GM10266 (cell line): ENCODE results near the gene MCU.

Experiments
- DNase-seq: peaks from one replicate; pipeline ENCODE4 v3.0.0; 2012; ENCODE audit errors: extremely low spot score
- TF ChIP-seq, protein P1 (sequence below): IDR thresholded peaks from 2 replicates; pipeline ENCODE4 v1.5.1; 2012; ENCODE audit warnings: mild to moderate bottlenecking, low read depth; ENCODE audit not compliant: control insufficient read depth, insufficient read depth; ENCODE audit errors: missing control alignments

Gene MCU

DNA sequence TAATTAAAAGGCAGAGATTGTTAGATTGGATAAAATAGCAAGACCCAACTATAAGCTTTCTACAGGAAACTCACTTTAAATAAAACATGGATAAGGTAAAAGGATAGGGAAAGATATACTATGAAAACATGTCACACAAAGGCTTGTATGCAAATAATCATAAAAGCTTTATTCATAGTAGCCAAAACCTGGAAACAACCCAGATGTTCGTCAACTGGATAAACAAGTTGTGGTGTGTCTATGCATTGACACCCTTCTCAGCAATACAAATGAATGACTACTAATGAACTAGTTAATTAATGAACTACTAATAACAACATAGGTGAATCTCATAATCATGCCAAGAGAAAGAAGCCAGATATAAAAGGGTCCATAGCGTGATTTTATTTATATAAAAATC is 163.8 kb downstream of the MCU start:
- no peak for DNase-seq
- TF ChIP-seq, protein P1, sequence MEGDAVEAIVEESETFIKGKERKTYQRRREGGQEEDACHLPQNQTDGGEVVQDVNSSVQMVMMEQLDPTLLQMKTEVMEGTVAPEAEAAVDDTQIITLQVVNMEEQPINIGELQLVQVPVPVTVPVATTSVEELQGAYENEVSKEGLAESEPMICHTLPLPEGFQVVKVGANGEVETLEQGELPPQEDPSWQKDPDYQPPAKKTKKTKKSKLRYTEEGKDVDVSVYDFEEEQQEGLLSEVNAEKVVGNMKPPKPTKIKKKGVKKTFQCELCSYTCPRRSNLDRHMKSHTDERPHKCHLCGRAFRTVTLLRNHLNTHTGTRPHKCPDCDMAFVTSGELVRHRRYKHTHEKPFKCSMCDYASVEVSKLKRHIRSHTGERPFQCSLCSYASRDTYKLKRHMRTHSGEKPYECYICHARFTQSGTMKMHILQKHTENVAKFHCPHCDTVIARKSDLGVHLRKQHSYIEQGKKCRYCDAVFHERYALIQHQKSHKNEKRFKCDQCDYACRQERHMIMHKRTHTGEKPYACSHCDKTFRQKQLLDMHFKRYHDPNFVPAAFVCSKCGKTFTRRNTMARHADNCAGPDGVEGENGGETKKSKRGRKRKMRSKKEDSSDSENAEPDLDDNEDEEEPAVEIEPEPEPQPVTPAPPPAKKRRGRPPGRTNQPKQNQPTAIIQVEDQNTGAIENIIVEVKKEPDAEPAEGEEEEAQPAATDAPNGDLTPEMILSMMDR, result no peak

DNA sequence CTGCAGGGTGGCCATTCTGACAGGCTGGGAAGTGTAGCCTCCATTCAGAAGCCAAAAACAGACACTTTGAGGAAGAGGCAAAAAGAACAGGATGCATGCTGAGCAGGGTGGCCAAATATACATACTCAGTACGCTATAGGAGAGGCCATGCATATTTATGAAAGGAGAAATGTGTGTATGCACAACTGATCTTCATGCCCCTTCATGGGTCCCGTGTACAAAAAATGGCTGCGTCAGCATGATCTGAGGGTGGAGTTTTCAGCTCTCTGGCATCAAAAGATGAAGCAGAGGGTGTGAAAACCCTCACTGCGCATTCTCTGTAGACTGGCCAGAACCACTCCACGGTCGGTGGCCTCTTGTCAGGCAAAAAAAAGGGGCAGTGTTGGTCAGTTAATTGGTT is 166.1 kb downstream of the MCU start:
- no peak for DNase-seq
- TF ChIP-seq, protein P1, result no peak

DNA sequence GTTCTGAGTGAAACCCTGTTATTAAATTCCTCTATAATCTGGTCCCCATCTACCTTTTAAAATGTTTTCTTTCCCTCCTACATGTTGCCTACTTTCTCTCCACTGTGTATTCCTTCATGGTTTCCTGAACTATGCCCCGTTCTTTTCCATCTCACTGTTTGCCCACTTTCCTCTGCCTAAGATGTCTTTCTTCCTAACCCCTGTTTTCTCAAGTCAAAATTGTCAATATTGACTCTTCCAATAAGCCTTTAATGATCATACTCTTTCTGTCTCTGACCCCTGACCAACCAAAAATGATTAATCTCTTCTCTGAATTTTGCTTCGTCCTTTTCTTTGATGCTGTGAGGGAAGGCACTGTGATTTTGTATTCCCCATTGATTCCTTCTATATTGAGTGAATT is 171.0 kb downstream of the MCU start:
- TF ChIP-seq, protein P1, result no peak
- DNase-seq, result no peak

DNA sequence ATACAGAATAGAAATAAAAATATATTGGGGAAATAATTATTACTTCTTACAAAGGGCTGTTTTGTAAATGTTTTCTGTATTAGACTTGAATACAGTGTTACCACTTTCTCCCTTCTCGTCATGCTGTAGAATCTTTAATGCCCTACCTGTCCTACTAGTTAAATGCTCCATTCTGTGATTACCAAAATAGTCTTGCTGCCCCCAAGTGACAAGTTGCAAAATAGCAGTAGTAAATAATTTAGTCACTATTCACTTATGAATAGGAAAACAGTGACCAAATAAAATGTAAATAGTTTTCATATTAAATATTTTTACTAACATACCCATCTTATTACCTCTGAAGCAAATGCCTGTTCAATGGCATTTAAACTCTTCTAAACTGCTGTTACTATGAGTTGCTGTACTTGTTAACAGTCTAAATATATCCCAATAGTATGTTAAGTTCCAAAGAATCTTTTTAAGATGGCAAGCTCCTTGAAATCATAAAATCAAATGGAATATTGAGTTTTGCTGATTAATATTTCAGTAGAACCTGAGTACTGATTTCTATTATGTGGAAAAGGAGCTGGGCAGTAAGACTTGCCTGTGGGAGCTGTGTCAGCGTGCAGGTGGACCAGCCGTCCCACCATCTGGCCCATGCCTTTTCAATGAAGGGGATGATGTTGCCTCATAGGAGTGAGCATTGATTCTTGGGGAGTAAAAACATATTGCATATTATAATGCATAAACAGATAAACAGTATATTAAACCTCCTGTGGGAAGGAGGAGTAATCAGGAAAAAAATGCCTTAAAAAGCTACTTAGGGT is 183.5 kb downstream of the MCU start:
- peak; percentile 18 for DNase-seq
- TF ChIP-seq, protein P1, result peak; percentile 50

DNA sequence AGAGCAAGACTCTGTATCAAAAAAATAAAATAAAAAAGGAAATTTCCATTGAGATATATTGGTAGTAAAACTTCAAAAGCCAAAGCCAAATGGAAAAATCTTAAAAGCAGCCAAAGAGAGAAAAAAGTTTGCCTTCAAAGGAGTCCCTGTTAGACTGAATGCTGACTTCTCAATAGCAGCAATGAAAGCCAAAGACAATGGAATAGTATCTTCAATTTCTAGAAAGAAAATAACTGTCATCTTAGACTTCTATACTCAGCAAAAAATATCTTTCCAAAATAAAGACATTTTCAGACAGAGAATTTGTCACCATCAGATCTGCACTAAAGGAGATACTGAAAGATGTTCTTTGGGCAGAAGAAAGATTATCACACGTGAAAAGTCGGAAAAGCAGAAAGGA is 187.3 kb downstream of the MCU start:
- DNase-seq, result no peak
- TF ChIP-seq, protein P1, result no peak

DNA sequence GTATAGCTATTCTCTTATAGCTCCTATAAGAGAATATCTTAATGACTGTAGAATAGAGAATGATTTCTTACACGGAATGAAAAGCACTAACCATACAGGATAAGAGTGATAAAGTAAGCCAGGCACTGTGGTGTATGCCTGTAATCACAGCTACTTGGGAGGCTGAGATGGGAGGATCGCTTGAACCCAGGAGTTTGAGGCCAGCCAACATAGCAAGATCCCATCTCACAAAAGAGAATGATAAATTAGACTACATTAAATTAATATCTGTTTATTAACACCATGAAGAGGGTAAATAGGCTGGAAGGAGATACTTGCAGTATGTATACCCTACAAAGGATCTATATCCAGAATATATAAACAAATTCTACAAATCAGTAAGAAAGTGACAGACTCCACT is 189.3 kb downstream of the MCU start:
- DNase-seq, result no peak
- TF ChIP-seq, protein P1, result no peak

DNA sequence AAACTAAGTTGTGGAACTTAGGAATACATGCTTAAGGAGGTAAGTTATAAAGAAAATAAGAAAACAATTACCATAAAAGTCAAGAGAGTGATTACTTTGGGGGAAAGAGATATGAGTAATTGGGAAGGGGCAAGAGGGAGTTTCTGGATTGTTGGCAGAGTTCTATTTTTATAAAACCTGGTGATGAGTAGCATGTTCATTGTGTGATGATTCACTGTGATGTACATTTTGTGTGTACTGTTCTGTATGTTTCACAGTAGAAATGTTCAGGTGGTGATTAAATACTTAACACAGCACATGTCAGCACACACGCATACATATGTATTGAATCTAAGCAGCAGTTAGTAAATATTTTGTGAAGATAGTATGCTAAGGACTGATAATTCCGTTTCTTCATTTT is 191.9 kb downstream of the MCU start:
- TF ChIP-seq, protein P1, result no peak

More for the DNA sequence above, 191.9 kb downstream of the MCU start:
- DNase-seq, result no peak
